ENCODE data around the gene NELFCD.

NELFCD gene

GRCh38 chr20:59004493-59004762, 23.4 kb downstream of the NELFCD start:
- Histone ChIP-seq H2AFZ (ENCODE audit: low read depth) (peak overlapping the region; percentile 29; the same call in 1 of the 2 replicates), H4K20me1 (ENCODE audit: insufficient read depth) (no peaks in the 10 kb centered on the region), H3K79me2 (ENCODE audit: insufficient read depth, low read depth) (no peaks in the 10 kb centered on the region), H3K36me3 (ENCODE audit: insufficient read depth) (no peaks in the 10 kb centered on the region), H3K4me1 (ENCODE audit: low read depth, poor library complexity, severe bottlenecking) (peaks cover 29% of the 10 kb centered on the region), H3K27me3 (ENCODE audit: insufficient read depth, low read depth) (peaks cover 16% of the 10 kb centered on the region; the same call in 1 of the 2 replicates), H3K27ac (no peak overlapping the region), H3K4me2 (peak overlapping the region; percentile 81), H3K4me3 (IDR thresholded peaks at IDR 0.05; ENCODE audit: insufficient read depth, low read depth, low read length) (no peak overlapping the region), H3K9ac (no peak overlapping the region)
- TF ChIP-seq CTCF (conservative IDR thresholded peaks at IDR 0.05; ENCODE audit: low read depth, low read length), result no peak

- H3K79me2 ChIP-seq (ENCODE audit: insufficient read depth, low read depth), result no peaks in the 10 kb centered on the region
- peak overlapping the region; percentile 29; the same call in 1 of the 2 replicates for H2AFZ ChIP-seq (ENCODE audit: low read depth)
- peaks cover 16% of the 10 kb centered on the region; the same call in 1 of the 2 replicates for H3K27me3 ChIP-seq (ENCODE audit: insufficient read depth, low read depth)
- peaks cover 29% of the 10 kb centered on the region for H3K4me1 ChIP-seq (ENCODE audit: low read depth, poor library complexity, severe bottlenecking)
- no peak overlapping the region for H3K4me3 ChIP-seq (IDR thresholded peaks at IDR 0.05; ENCODE audit: insufficient read depth, low read depth, low read length)
- H4K20me1 ChIP-seq (ENCODE audit: insufficient read depth), result no peaks in the 10 kb centered on the region
- no peak for TF ChIP-seq CTCF (conservative IDR thresholded peaks at IDR 0.05; ENCODE audit: low read depth, low read length)
- H3K36me3 ChIP-seq (ENCODE audit: insufficient read depth), result no peaks in the 10 kb centered on the region
- no peak overlapping the region for H3K27ac ChIP-seq
- peak overlapping the region; percentile 81 for H3K4me2 ChIP-seq
- H3K9ac ChIP-seq, result no peak overlapping the region
Measured at GRCh38 chr20:59004763-59005522, 23.9 kb downstream of the NELFCD start.

GRCh38 chr20:59005523-59006166, 24.6 kb downstream of the NELFCD start:
- Histone ChIP-seq H2AFZ (ENCODE audit: low read depth) (no peak overlapping the region), H3K36me3 (ENCODE audit: insufficient read depth) (no peaks in the 10 kb centered on the region), H3K27ac (no peak overlapping the region), H3K4me1 (ENCODE audit: low read depth, poor library complexity, severe bottlenecking) (peaks cover 29% of the 10 kb centered on the region), H3K27me3 (ENCODE audit: insufficient read depth, low read depth) (peaks cover 16% of the 10 kb centered on the region; the same call in 1 of the 2 replicates), H3K9ac (no peak overlapping the region), H3K79me2 (ENCODE audit: insufficient read depth, low read depth) (no peaks in the 10 kb centered on the region), H3K4me3 (IDR thresholded peaks at IDR 0.05; ENCODE audit: insufficient read depth, low read depth, low read length) (no peak overlapping the region), H3K4me2 (peak overlapping the region; percentile 81; the same call in 1 of the 2 replicates), H4K20me1 (ENCODE audit: insufficient read depth) (no peaks in the 10 kb centered on the region)
- TF ChIP-seq CTCF (conservative IDR thresholded peaks at IDR 0.05; ENCODE audit: low read depth, low read length), result no peak

GRCh38 chr20:59006167-59006863, 25.3 kb downstream of the NELFCD start:
- H3K4me2 ChIP-seq, result peak overlapping the region; percentile 81; the same call in 1 of the 2 replicates
- peaks cover 16% of the 10 kb centered on the region; the same call in 1 of the 2 replicates for H3K27me3 ChIP-seq (ENCODE audit: insufficient read depth, low read depth)
- no peak overlapping the region for H3K4me3 ChIP-seq (IDR thresholded peaks at IDR 0.05; ENCODE audit: insufficient read depth, low read depth, low read length)
- peaks cover 29% of the 10 kb centered on the region for H3K4me1 ChIP-seq (ENCODE audit: low read depth, poor library complexity, severe bottlenecking)
- H4K20me1 ChIP-seq (ENCODE audit: insufficient read depth), result no peaks in the 10 kb centered on the region
- no peaks in the 10 kb centered on the region for H3K79me2 ChIP-seq (ENCODE audit: insufficient read depth, low read depth)
- peak overlapping the region; percentile 31; the same call in 1 of the 2 replicates for H2AFZ ChIP-seq (ENCODE audit: low read depth)
- TF ChIP-seq CTCF (conservative IDR thresholded peaks at IDR 0.05; ENCODE audit: low read depth, low read length), result no peak
- H3K27ac ChIP-seq, result no peak overlapping the region
- no peak overlapping the region for H3K9ac ChIP-seq
- H3K36me3 ChIP-seq (ENCODE audit: insufficient read depth), result no peaks in the 10 kb centered on the region

Measured in KMS-11 (cell line).